Breast epithelium (tissue), 4 donors: Measurements from ENCODE around the gene DACT3. TPM values are rescaled to one million over a fixed set of nuclear protein-coding genes. Genes with fewer than 3 reads are reported as not detected.

ENCODE experiments used
- DNase-seq, 2 donors: peaks; one replicate each; pipeline ENCODE4 v3.0.0-alpha.2; 2019; ENCODE audit warnings: low spot score in 2 of 2
- H3K27ac ChIP-seq, 2 donors: fragments of 200-600 bp; sonication (generic) in 1 of 2; one replicate each; pipeline ENCODE4 v1.5.1; 2016 to 2019; ENCODE audit warnings: mild to moderate bottlenecking in 1 of 2
- H3K27me3 ChIP-seq, 2 donors: fragments of 200-600 bp; sonication (generic) in 1 of 2; one replicate each; pipeline versions ENCODE4 v1.5.1 to v1.6.0; 2017 to 2019; ENCODE audit warnings: control low read depth in 1 of 2, mild to moderate bottlenecking in 1 of 2
- H3K36me3 ChIP-seq: fragments of 200-600 bp; one replicate; pipeline ENCODE4 v1.5.1; 2019
- H3K4me1 ChIP-seq, 2 donors: fragments of 200-600 bp; sonication (generic); one replicate each; pipeline ENCODE4 v1.5.1; 2016 to 2019; ENCODE audit warnings: control low read depth in 1 of 2
- H3K4me3 ChIP-seq, 3 donors: fragments of 200-600 bp; sonication (generic); 1 replicate in 2 of 3; 2 replicates in 1 of 3; pipeline ENCODE4 v1.5.1; 2016 to 2019; ENCODE audit warnings: mild to moderate bottlenecking in 3 of 3, moderate library complexity in 2 of 3
- H3K9me3 ChIP-seq, 2 donors: fragments of 200-600 bp; sonication (generic) in 1 of 2; one replicate each; pipeline ENCODE4 v1.5.1; 2016 to 2019; ENCODE audit warnings: control low read depth in 1 of 2
- POLR2A ChIP-seq: fragments of 450-650 bp; IDR thresholded peaks from one replicate; pipeline ENCODE4 v1.6.1; 2016; ENCODE audit warnings: antibody characterized with exemption, mild to moderate bottlenecking, moderate library complexity
- POLR2AphosphoS5 ChIP-seq, 3 donors: sonication (generic); formaldehyde crosslinking; IDR thresholded peaks; one replicate each; pipeline ENCODE4 v1.6.1; 2017; ENCODE audit warnings: antibody characterized with exemption in 3 of 3
- intact Hi-C: fragments of 100-400 bp; cut with DNase I; formaldehyde crosslinking; loops from one replicate; pipeline ENCODE4 v1.15.1; 2023; ENCODE audit warnings: low total_unique reads
- total RNA-seq, 3 donors: library from RNA; depleted of rRNA; stranded (reverse); fragments of >200 nt; gene quantifications; one replicate each; pipeline ENCODE4 v1.1.0, GENCODE V29; 2016
- TF ChIP-seq, protein P1 (sequence below), 3 donors: fragments of 450-650 bp; IDR thresholded peaks; one replicate each; pipeline ENCODE4 v1.5.1; 2016 to 2017; ENCODE audit warnings: antibody characterized with exemption in 3 of 3, mild to moderate bottlenecking in 3 of 3, moderate library complexity in 3 of 3

DACT3 gene
- total RNA-seq, 3 donors from 2014 or later: 0.48 to 3.9 (median 1.9) TPM

DNA sequence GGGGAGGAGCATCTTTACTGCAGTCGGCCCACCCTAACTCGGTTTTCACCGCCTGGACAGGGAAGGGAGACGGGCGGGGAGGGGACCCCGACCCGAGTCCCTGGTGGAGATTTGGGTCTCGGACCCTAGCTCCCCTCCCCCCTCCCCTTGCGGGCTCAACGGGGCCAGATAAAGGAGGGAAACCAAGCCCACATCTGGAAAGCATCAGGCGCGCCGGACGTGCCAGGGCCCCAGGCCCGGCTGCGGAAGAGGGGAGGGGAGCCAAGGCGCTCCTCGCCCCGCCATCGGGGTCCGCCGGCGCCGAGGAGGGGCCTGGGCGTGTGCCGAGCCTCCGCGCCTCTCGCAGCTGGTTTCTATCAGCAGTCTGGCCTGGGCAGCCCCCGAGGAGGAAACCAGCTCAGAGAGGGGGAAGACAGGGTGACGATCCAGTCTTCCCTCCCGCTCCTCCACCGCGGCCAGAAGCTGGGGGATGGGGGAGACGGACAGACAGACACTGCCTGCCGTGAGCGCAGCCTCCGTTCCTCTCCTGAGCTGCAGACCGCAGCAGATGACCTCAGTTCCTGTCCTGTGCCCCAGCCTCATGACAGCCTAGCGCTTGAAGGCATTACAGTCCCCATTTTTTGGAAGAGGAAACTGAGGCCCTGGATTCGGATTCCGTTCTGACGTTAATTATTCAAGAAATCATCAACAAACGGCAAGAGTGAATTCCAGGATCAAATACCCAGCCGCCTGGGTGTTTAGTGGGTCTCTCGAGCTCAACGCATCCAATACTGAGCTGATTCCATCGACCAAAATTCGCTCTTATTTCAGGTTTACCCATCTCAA is 21.4 kb downstream of the DACT3 start:
- peak overlapping the region; percentile 33 to 67 (median 55) for H3K4me3 ChIP-seq
- H3K27me3 ChIP-seq: no peaks in the 10 kb centered on the region
- no peak for DNase-seq
- H3K36me3 ChIP-seq: no peaks in the 10 kb centered on the region
- no peaks in the 10 kb centered on the region for H3K9me3 ChIP-seq
- intact Hi-C loops: no loop called here
- H3K4me1 ChIP-seq: peaks cover 0 to 5% of the 10 kb centered on the region in 2 donors
- no peak for TF ChIP-seq POLR2A
- TF ChIP-seq, protein P1, sequence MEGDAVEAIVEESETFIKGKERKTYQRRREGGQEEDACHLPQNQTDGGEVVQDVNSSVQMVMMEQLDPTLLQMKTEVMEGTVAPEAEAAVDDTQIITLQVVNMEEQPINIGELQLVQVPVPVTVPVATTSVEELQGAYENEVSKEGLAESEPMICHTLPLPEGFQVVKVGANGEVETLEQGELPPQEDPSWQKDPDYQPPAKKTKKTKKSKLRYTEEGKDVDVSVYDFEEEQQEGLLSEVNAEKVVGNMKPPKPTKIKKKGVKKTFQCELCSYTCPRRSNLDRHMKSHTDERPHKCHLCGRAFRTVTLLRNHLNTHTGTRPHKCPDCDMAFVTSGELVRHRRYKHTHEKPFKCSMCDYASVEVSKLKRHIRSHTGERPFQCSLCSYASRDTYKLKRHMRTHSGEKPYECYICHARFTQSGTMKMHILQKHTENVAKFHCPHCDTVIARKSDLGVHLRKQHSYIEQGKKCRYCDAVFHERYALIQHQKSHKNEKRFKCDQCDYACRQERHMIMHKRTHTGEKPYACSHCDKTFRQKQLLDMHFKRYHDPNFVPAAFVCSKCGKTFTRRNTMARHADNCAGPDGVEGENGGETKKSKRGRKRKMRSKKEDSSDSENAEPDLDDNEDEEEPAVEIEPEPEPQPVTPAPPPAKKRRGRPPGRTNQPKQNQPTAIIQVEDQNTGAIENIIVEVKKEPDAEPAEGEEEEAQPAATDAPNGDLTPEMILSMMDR (IDR thresholded peaks at IDR 0.05): peak in 1 of 3 donors; percentile 7
- no peak for TF ChIP-seq POLR2AphosphoS5 (IDR thresholded peaks at IDR 0.05)
- peak overlapping the region; percentile 69 to 80 for H3K27ac ChIP-seq

DNA sequence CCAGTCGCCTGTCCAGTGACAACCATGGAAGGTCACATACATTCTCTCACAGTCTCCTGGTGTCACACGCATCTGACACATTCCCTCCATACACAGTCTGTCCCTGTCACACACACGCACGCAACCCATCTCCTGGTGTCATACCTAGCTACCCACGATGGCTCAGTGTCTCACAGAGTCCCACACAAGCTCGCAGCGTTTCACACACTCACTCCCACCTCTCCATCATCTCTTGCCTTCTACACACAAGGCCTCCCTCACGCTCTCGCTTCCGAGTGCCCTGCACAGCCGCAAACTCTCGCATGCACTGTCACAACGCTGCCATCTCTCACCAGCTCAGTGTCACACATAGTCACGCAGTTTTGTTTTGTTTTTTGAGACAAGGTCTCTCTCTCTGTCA is 23.8 kb downstream of the DACT3 start:
- Histone ChIP-seq H3K4me3 (no peak overlapping the region), H3K4me1 (peaks cover 0 to 5% of the 10 kb centered on the region in 2 donors), H3K27ac (no peak overlapping the region), H3K36me3 (no peaks in the 10 kb centered on the region), H3K27me3 (no peaks in the 10 kb centered on the region), H3K9me3 (no peaks in the 10 kb centered on the region)
- DNase-seq: no peak
- intact Hi-C loops: no loop called here
- TF ChIP-seq, protein P1 (IDR thresholded peaks at IDR 0.05): no peak
- TF ChIP-seq POLR2A: no peak
- no peak for TF ChIP-seq POLR2AphosphoS5 (IDR thresholded peaks at IDR 0.05)

DNA sequence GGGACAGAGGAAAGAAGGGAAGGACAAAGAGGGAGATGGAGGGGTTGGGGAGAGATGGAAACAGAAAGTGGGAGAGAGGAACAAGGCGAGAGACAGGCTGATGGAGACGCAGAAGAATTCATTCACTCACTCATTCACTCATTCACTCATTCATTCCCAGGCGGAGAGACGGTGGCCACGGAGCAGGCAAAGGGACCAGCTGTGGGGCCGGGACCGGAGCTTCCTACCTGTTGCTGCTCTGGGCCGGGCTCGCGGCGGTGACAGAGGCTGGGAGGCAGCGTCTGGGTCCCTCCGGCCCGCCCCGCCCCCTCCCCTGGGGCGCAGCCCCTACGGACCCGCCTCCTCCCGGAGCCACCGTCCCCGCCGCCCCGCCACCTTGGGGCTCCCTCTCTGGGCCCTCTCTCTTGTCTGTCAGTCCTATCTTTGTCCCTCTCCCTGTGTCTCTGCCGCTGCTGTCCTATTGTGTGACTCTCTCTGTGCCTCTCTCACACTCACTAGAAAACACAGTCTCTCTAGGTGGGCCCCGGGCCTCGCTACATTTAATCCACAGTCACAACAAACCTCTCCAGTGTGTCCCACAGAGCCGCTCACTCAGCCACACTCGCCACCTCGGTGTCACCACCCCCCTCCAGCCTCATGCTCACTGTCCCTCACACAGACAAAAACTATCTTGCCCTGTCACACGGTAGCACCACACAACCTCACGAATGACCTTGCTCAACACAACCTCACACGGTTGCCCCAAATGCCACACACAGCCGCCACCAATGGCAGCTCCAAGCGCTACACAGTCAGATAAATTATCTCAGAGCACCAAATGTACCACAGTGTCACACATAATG is 24.8 kb downstream of the DACT3 start, which contains the start of gene GNG8:
GNG8 (minus strand) TSS at position 283 of the 842 bp plus-strand sequence. CDS start 1,520 bp downstream, outside the sequence.
- no peak for DNase-seq
- Histone ChIP-seq H3K4me3 (no peak within 1 kb of the TSS), H3K27ac (no peak within 1 kb of the TSS), H3K9me3 (no peaks in the 10 kb centered on the region), H3K4me1 (peaks cover 0 to 9% of the 10 kb centered on the region in 2 donors), H3K36me3 (no peaks in the 10 kb centered on the region), H3K27me3 (no peaks in the 10 kb centered on the region)
- intact Hi-C loops: no loop called here
- TF ChIP-seq POLR2AphosphoS5 (IDR thresholded peaks at IDR 0.05) (no peak), POLR2A (no peak)
- TF ChIP-seq, protein P1 (IDR thresholded peaks at IDR 0.05): no peak

DNA sequence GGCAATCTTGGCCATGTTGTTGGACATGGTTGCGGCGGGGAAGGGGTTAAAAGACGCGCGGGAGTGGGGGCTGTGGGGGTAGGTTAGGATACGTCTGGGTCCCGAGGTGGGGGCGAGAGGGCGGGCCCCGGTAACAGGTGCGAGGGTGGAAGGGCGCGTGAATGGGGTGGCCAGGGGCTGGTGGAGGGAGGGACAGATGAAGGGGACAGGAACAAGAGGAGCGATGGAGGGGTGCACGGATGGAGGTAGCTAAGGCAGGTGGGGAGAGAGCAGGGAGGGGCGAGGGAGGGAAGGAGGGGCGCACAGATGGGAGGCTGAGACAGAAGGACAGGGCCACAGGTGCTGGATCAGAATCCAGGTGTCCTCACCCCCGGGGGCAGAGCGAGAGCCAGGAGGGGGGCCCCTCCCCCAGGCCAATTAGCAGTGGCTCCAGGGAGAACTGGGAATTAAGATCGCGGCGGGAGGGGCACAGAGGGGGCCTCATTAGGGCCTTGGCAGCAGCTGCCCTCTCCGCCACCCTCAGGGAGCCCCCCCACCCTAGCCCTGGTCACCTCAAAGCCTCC is 26.2 kb downstream of the DACT3 start:
- intact Hi-C loops: no loop called here
- H3K4me3 ChIP-seq: peak overlapping the region in 2 of 3 donors; percentile 47 to 53
- H3K4me1 ChIP-seq: peaks cover 4 to 9% of the 10 kb centered on the region in 2 donors
- DNase-seq: no peak
- H3K27ac ChIP-seq: peak overlapping the region in 1 of 2 donors; percentile 16
- H3K36me3 ChIP-seq: no peaks in the 10 kb centered on the region
- no peaks in the 10 kb centered on the region for H3K27me3 ChIP-seq
- TF ChIP-seq, protein P1 (IDR thresholded peaks at IDR 0.05): no peak
- TF ChIP-seq POLR2AphosphoS5 (IDR thresholded peaks at IDR 0.05): no peak
- TF ChIP-seq POLR2A: no peak
- no peaks in the 10 kb centered on the region for H3K9me3 ChIP-seq
